ENCODE measurements around the gene EPHA8.

The EPHA8 gene

DNA sequence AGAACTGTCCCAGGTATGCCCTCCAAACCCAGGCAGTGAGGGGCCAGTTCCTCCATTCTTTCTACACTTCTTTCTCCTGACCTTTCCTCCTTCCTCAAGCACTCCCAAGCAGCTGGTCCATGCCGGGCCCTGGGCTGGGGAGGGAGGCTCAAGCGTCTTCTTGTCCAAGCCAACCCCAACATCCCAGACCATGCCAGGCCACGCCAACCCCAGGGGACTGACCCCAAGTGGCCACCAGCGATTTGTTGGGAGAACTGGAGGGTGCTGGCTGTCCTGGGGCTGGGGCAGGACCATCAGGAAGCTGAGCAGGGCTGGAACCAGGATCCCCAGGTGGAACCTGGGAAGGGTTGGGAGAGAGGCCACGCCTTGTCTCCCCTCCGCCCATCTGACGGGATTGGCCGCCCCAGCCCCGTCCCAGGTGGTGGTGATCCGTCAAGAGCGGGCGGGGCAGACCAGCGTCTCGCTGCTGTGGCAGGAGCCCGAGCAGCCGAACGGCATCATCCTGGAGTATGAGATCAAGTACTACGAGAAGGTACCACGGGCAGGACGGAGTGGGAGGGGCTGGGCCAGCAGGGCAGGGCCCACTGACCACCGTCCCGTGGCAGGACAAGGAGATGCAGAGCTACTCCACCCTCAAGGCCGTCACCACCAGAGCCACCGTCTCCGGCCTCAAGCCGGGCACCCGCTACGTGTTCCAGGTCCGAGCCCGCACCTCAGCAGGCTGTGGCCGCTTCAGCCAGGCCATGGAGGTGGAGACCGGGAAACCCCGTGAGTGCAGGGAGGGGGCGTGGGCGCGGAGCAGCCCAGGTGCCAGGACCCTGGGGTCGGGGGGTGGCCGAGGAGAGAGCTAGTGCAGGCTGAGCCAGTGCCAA lies 29.9 kb downstream of the EPHA8 start:
- in situ Hi-C loops (cut with MboI; ENCODE audit: low pct_unique_long_range_greater_than_20kb, low sequenced_read_pairs, unreplicated experiment), result no loop called here
- no peak for DNase-seq (ENCODE audit: low spot score)

DNA sequence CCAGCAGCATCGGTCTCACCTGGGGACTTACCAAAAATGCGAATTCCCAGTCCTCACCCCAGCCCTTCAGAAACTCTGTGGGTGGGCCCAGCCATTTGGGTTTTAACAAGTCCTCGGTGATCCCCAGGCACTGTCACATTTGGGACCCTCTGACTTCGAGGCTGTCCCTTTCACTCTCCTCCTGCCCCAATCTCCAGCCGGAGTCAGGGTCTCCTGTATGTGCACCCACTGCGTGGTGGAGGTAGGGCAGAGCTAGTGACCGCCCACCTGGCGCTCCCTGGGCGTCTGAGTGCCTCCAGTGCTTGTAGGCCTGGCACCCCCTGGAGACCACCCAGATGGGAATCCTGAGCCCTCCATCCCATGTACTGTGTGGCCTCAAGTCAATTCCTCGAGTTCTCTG lies 31.1 kb downstream of the EPHA8 start:
- in situ Hi-C loops (cut with MboI; ENCODE audit: low pct_unique_long_range_greater_than_20kb, low sequenced_read_pairs, unreplicated experiment), result no loop called here
- TF ChIP-seq, protein P1, sequence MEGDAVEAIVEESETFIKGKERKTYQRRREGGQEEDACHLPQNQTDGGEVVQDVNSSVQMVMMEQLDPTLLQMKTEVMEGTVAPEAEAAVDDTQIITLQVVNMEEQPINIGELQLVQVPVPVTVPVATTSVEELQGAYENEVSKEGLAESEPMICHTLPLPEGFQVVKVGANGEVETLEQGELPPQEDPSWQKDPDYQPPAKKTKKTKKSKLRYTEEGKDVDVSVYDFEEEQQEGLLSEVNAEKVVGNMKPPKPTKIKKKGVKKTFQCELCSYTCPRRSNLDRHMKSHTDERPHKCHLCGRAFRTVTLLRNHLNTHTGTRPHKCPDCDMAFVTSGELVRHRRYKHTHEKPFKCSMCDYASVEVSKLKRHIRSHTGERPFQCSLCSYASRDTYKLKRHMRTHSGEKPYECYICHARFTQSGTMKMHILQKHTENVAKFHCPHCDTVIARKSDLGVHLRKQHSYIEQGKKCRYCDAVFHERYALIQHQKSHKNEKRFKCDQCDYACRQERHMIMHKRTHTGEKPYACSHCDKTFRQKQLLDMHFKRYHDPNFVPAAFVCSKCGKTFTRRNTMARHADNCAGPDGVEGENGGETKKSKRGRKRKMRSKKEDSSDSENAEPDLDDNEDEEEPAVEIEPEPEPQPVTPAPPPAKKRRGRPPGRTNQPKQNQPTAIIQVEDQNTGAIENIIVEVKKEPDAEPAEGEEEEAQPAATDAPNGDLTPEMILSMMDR (IDR thresholded peaks at IDR 0.05; ENCODE audit: extremely low read depth, insufficient read depth, missing control alignments), result no peak
- no peak for DNase-seq (ENCODE audit: low spot score)

More for the DNA sequence above, 29.9 kb downstream of the EPHA8 start:
- TF ChIP-seq, protein P1 (IDR thresholded peaks at IDR 0.05; ENCODE audit: extremely low read depth, insufficient read depth, missing control alignments), result no peak

DNA sequence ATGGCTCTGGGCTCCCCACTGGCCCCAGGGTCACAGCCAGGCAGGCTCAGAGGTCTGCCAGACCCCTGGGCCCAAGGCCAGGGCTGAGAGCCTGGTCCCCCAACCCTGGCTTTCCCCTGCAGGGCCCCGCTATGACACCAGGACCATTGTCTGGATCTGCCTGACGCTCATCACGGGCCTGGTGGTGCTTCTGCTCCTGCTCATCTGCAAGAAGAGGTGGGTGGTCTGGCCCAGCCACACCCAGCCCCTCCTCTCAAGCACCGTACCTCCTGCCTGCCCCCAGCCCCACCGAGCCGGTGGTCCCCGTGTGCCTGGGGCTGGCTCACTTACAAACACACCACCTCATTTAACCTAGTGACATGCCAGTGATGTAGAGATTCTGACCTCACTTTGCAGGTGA lies 31.8 kb downstream of the EPHA8 start:
- TF ChIP-seq, protein P1 (IDR thresholded peaks at IDR 0.05; ENCODE audit: extremely low read depth, insufficient read depth, missing control alignments), result no peak
- in situ Hi-C loops (cut with MboI; ENCODE audit: low pct_unique_long_range_greater_than_20kb, low sequenced_read_pairs, unreplicated experiment), result no loop called here

DNA sequence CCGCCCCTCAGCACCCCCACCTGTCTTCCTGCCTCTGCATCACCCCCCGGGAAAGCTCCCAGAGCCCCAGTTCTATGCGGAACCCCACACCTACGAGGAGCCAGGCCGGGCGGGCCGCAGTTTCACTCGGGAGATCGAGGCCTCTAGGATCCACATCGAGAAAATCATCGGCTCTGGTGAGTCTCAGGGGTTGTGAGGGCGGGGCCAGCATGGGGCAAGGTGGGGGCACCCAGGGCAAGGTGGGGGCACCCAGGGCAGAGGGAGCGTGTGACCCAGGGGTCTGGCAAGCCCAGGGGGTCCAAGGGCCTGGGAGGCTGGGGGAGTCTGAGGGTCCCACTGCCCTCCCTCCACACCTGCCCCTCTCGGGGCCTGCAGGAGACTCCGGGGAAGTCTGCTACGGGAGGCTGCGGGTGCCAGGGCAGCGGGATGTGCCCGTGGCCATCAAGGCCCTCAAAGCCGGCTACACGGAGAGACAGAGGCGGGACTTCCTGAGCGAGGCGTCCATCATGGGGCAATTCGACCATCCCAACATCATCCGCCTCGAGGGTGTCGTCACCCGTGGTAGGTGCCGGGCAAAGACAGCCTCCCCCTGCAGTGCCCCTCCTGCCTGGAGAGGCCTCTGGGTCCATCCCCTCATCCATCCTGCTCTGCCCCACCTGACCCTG lies 34.1 kb downstream of the EPHA8 start:
- TF ChIP-seq, protein P1 (IDR thresholded peaks at IDR 0.05; ENCODE audit: extremely low read depth, insufficient read depth, missing control alignments), result no peak
- DNase-seq (ENCODE audit: low spot score), result no peak
- in situ Hi-C loops (cut with MboI; ENCODE audit: low pct_unique_long_range_greater_than_20kb, low sequenced_read_pairs, unreplicated experiment), result no loop called here

More for the DNA sequence above, 31.8 kb downstream of the EPHA8 start:
- DNase-seq (ENCODE audit: low spot score), result no peak

DNA sequence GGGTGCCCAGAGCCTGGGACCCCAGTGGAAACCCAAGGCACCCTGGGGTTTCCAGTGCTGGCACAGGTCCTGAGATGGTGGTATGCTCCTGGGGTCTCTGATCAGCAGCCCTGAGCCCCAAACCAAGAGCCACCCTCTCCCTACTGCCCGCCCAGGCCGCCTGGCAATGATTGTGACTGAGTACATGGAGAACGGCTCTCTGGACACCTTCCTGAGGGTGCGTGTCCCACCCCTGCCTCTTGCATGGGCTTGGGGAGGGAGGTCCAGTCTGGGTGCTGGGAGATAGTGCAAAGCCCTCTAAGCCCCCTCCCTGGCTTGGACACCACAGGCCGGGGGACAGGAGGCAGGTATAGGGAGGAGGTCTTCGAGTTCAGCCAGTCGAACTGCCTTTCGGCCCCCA lies 34.7 kb downstream of the EPHA8 start:
- TF ChIP-seq, protein P1 (IDR thresholded peaks at IDR 0.05; ENCODE audit: extremely low read depth, insufficient read depth, missing control alignments), result no peak
- in situ Hi-C loops (cut with MboI; ENCODE audit: low pct_unique_long_range_greater_than_20kb, low sequenced_read_pairs, unreplicated experiment), result no loop called here

DNA sequence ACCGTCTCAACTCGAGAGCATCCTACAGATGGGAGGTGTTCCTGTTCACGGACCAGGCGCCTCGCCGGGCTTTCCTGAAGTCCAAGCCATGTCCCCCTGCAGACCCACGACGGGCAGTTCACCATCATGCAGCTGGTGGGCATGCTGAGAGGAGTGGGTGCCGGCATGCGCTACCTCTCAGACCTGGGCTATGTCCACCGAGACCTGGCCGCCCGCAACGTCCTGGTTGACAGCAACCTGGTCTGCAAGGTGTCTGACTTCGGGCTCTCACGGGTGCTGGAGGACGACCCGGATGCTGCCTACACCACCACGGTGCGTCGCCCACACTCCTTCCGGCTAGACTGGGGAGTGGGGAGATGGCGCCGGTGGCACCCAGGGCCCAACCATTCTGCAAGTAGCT lies 35.4 kb downstream of the EPHA8 start:
- in situ Hi-C loops (cut with MboI; ENCODE audit: low pct_unique_long_range_greater_than_20kb, low sequenced_read_pairs, unreplicated experiment), result no loop called here
- no peak for DNase-seq (ENCODE audit: low spot score)
- TF ChIP-seq, protein P1 (IDR thresholded peaks at IDR 0.05; ENCODE audit: extremely low read depth, insufficient read depth, missing control alignments), result no peak

More for the DNA sequence above, 34.7 kb downstream of the EPHA8 start:
- no peak for DNase-seq (ENCODE audit: low spot score)
